ENCODE measurements around the gene TMC3.

Gene TMC3

DNA sequence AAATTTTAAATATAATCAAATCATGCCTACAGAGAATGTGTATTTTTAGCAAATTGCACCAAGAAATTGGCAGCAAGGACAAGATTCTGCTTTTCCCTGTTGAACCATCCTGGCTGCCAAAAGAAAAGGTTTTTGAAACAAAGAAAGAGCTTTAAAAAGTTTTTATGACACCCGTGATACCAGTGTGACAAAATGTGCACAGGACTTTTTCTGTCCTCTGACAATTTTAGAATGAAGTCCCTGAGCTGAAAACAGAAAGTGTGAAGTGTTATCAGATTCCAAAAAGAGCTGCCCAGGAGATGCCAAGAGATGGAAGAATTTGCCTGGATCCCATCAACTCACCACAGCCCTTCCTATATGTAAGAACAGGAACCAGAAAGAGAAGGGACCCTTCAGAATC is 33.2 kb upstream of the TMC3 start:
- Histone ChIP-seq H3K27ac (ENCODE audit: low read length) (no peak overlapping the region), H3K9me3 (ENCODE audit: insufficient read depth, low read depth, low read length) (no peaks in the 10 kb centered on the region), H3K9ac (ENCODE audit: low read depth, low read length) (no peak overlapping the region), H3K4me3 (ENCODE audit: low read length) (no peak overlapping the region), H3K27me3 (ENCODE audit: insufficient read depth, low read length) (no peaks in the 10 kb centered on the region), H3K36me3 (ENCODE audit: insufficient read depth, low read depth, low read length) (no peaks in the 10 kb centered on the region), H3K4me1 (ENCODE audit: insufficient read depth, low read length) (peaks cover 5% of the 10 kb centered on the region; the same call in 1 of the 2 replicates)

DNA sequence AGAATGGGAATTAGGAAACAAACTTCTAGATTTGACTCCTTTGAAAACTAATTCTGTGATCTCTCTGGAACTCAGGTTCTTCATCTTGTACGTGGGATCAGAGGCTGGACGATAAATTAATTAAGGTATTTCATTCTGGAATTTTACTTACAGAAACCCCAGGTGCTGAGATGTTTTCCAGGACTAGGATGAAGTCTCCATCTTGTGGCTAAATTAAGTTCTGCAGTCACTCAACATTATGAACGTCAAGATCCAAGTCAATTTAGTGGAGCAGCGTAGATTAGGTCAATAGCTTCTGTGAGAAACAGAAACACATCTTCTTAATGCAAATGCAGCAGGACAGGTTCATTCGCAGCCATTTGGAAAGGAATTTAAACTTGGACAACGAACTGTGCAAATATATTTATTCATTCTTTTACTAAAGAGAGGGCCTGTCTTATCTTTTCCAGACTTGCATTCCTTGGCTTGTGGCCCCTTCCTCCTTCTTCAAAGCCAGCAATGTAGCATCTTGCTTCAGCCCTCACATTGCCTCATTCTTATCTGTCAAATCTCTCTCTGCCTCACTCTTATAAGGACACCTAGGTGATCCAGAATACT is 26.7 kb upstream of the TMC3 start:
- H3K4me1 ChIP-seq (ENCODE audit: insufficient read depth, low read length), result no peaks in the 10 kb centered on the region
- no peaks in the 10 kb centered on the region for H3K36me3 ChIP-seq (ENCODE audit: insufficient read depth, low read depth, low read length)
- H3K9me3 ChIP-seq (ENCODE audit: insufficient read depth, low read depth, low read length), result no peaks in the 10 kb centered on the region
- no peak overlapping the region for H3K4me3 ChIP-seq (ENCODE audit: low read length)
- no peaks in the 10 kb centered on the region for H3K27me3 ChIP-seq (ENCODE audit: insufficient read depth, low read length)
- H3K27ac ChIP-seq (ENCODE audit: low read length), result no peak overlapping the region
- no peak overlapping the region for H3K9ac ChIP-seq (ENCODE audit: low read depth, low read length)

DNA sequence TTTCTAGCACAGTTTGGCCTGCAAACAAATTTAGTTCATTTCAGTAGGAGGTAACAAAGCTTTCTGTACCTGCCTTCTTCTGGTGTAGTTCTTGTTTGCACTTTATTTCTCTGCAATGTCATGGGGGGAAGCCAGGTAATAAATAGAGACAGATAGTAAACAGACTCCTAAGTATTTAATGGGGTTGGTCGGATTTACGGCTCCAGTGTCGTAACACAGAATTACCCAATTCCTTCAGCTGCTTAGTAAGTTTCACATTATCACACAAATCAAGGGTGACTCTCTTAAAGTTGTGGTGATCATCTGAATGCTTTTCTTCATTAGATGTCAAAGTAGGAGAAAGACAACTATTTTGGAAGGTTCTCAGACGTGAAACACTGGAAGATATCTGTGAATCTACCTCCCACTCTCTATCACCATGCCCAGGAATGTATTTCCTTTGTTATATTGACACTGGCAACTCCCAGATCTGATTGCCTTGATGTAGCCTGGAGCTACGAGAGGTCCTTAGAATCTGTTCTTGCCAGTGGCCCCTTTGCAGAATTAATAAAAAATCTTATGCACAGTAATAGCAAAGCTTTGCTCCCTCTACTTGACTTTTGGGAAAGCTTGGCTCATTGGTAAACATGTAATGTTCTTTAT is 25.0 kb upstream of the TMC3 start:
- no peak overlapping the region for H3K27ac ChIP-seq (ENCODE audit: low read length)
- no peaks in the 10 kb centered on the region for H3K27me3 ChIP-seq (ENCODE audit: insufficient read depth, low read length)
- H3K4me3 ChIP-seq (ENCODE audit: low read length), result no peak overlapping the region
- no peak overlapping the region for H3K9ac ChIP-seq (ENCODE audit: low read depth, low read length)
- H3K9me3 ChIP-seq (ENCODE audit: insufficient read depth, low read depth, low read length), result no peaks in the 10 kb centered on the region
- no peaks in the 10 kb centered on the region for H3K36me3 ChIP-seq (ENCODE audit: insufficient read depth, low read depth, low read length)
- H3K4me1 ChIP-seq (ENCODE audit: insufficient read depth, low read length), result no peaks in the 10 kb centered on the region

DNA sequence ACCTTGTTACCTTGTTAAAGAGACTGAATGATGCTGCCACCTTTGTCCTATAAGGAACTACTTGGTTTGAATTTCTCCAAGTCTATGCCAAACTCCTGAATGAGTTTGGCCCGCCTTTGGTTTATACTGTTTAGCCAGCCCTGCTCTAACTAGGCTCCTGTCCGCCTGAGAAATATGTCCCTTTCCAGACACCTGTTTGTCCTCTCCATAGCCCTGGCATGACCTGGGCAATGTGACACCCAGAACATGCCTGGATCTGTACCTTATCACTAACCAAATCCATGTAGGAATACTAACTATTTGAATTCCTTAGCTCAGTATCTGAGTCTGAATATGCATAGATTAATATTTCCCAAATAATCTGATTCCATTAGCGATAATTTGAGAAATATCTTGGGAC is 24.4 kb upstream of the TMC3 start:
- no peaks in the 10 kb centered on the region for H3K36me3 ChIP-seq (ENCODE audit: insufficient read depth, low read depth, low read length)
- H3K4me3 ChIP-seq (ENCODE audit: low read length), result no peak overlapping the region
- H3K9ac ChIP-seq (ENCODE audit: low read depth, low read length), result no peak overlapping the region
- H3K27me3 ChIP-seq (ENCODE audit: insufficient read depth, low read length), result no peaks in the 10 kb centered on the region
- no peaks in the 10 kb centered on the region for H3K4me1 ChIP-seq (ENCODE audit: insufficient read depth, low read length)
- H3K27ac ChIP-seq (ENCODE audit: low read length), result no peak overlapping the region
- H3K9me3 ChIP-seq (ENCODE audit: insufficient read depth, low read depth, low read length), result no peaks in the 10 kb centered on the region

DNA sequence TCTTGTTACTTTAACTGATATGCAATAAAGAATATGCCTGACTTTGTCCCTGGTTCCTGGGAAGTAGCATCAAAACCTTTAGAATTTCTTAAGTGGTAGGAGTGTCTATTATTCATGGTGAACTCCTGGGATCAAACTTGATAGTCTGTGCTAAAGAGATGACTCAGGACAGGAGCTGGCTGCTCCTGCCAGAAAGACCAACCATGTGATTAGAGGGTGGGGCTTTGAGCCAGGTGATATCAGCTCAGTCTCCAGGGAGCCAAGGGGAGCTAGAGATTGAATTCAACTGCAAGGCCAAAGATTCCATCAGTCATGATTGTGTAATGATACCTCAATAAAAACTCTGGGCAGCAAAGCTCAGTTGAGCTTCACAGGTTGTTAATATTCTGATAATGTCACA is 20.6 kb upstream of the TMC3 start:
- Histone ChIP-seq H3K36me3 (ENCODE audit: insufficient read depth, low read depth, low read length) (no peaks in the 10 kb centered on the region), H3K9ac (ENCODE audit: low read depth, low read length) (no peak overlapping the region), H3K9me3 (ENCODE audit: insufficient read depth, low read depth, low read length) (no peaks in the 10 kb centered on the region), H3K4me1 (ENCODE audit: insufficient read depth, low read length) (no peaks in the 10 kb centered on the region), H3K4me3 (ENCODE audit: low read length) (no peak overlapping the region), H3K27me3 (ENCODE audit: insufficient read depth, low read length) (no peaks in the 10 kb centered on the region), H3K27ac (ENCODE audit: low read length) (no peak overlapping the region)

DNA sequence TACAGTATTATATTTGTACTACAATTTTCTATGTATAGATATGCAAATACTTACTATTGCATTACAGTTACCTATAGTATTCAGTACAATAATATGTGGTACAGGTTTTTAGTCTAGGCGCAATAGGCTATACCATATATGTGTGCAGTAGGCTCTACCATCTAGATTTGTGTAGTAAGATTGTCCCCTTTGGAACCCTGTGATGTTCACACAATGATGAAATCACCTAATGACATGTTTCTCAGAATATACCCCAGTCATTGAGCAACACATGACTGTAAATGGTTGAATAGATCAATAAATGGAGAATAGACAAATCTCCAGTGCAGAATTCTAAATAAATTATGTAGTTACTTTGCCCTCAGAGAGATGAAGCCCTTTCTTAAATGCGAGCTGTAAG is 17.6 kb upstream of the TMC3 start:
- Histone ChIP-seq H3K9ac (ENCODE audit: low read depth, low read length) (no peak overlapping the region), H3K4me3 (ENCODE audit: low read length) (no peak overlapping the region), H3K27me3 (ENCODE audit: insufficient read depth, low read length) (no peaks in the 10 kb centered on the region)

DNA sequence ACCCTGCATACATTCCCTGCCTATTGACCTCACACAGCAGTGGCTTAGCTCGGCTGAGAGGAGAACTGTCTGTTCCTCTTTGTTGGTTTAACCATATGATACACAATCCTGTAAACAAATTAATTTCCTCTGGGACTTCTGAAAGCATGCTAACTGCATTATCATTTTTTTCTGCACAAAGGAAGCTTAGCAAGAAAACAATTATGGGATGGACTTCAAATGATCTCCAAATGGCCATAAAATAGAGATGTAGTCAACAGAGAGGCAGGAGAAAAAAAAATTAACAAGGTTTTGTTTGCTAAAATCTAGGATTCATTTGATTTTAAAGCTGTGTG is 14.4 kb upstream of the TMC3 start:
- no peaks in the 10 kb centered on the region for H3K4me1 ChIP-seq (ENCODE audit: insufficient read depth, low read length)
- no peaks in the 10 kb centered on the region for H3K9me3 ChIP-seq (ENCODE audit: insufficient read depth, low read depth, low read length)
- no peaks in the 10 kb centered on the region for H3K36me3 ChIP-seq (ENCODE audit: insufficient read depth, low read depth, low read length)
- no peak overlapping the region for H3K9ac ChIP-seq (ENCODE audit: low read depth, low read length)
- H3K27ac ChIP-seq (ENCODE audit: low read length), result no peak overlapping the region
- H3K27me3 ChIP-seq (ENCODE audit: insufficient read depth, low read length), result no peaks in the 10 kb centered on the region
- no peak overlapping the region for H3K4me3 ChIP-seq (ENCODE audit: low read length)

More for the DNA sequence above, 17.6 kb upstream of the TMC3 start:
- H3K27ac ChIP-seq (ENCODE audit: low read length), result no peak overlapping the region
- no peaks in the 10 kb centered on the region for H3K4me1 ChIP-seq (ENCODE audit: insufficient read depth, low read length)
- H3K36me3 ChIP-seq (ENCODE audit: insufficient read depth, low read depth, low read length), result no peaks in the 10 kb centered on the region
- no peaks in the 10 kb centered on the region for H3K9me3 ChIP-seq (ENCODE audit: insufficient read depth, low read depth, low read length)

DNA sequence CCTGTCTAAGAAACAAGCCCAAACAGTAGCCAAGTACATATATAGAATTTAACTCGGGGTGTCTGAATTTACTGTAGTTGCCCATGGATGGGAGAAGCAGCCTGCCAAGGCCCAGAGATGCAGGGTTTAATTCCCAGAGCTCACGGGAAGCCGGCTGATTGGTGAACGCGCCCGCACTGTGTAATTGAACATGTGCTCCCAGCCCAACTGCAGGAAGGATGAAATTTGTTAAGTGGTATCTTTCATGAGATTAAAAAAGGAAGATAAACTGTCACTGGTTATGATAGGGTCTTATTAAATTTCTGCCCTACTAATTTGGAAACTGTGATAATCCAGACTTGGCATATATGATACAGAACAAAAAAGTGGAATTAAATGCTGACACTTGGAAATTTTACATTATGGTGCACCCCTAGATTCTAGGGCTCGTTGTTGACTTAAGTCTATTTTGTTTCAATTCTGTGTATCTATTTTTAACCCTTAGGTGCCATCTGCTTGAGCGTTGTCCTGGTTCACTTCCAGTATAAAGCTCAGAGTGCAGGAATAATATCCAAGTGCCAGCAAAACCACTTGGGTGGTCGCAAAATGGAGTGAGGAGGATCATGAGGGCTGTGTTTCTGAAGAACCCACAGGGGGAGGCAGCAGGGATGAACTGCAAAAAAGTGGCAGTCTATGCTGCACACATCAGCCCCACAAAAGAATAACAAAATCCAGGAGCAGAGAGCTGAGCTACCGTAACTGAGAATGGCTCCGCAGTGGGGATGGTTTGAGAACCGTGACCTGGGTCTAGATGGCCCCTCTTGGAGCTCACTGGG is 13.8 kb upstream of the TMC3 start:
- Histone ChIP-seq H3K27me3 (ENCODE audit: insufficient read depth, low read length) (no peaks in the 10 kb centered on the region), H3K9ac (ENCODE audit: low read depth, low read length) (no peak overlapping the region), H3K27ac (ENCODE audit: low read length) (no peak overlapping the region)

DNA sequence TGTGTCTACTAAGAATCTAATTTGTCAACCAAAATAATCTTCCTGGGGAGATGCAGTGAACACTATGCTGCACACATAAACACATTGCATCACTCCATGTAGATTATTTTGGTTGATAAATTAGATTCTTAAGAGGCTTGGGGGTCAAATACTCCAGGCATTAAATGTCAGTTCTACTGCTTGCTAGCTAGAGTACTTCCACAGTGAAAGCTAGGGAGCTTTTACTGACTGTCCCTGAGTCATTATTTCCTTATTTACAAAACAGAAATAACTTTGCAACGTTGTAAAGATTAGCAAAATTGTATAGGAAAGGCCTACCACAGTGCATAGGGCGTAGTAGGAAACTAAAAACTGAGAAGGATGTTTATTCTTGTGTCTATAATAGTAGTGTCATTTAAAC is 12.9 kb upstream of the TMC3 start:
- Histone ChIP-seq H3K4me3 (ENCODE audit: low read length) (no peak overlapping the region), H3K36me3 (ENCODE audit: insufficient read depth, low read depth, low read length) (no peaks in the 10 kb centered on the region), H3K9ac (ENCODE audit: low read depth, low read length) (no peak overlapping the region), H3K4me1 (ENCODE audit: insufficient read depth, low read length) (no peaks in the 10 kb centered on the region; the same call in 1 of the 2 replicates), H3K9me3 (ENCODE audit: insufficient read depth, low read depth, low read length) (no peaks in the 10 kb centered on the region), H3K27ac (ENCODE audit: low read length) (no peak overlapping the region), H3K27me3 (ENCODE audit: insufficient read depth, low read length) (no peaks in the 10 kb centered on the region)

More for the DNA sequence above, 13.8 kb upstream of the TMC3 start:
- H3K4me3 ChIP-seq (ENCODE audit: low read length), result no peak overlapping the region
- H3K4me1 ChIP-seq (ENCODE audit: insufficient read depth, low read length), result no peaks in the 10 kb centered on the region
- H3K36me3 ChIP-seq (ENCODE audit: insufficient read depth, low read depth, low read length), result no peaks in the 10 kb centered on the region
- H3K9me3 ChIP-seq (ENCODE audit: insufficient read depth, low read depth, low read length), result no peaks in the 10 kb centered on the region

DNA sequence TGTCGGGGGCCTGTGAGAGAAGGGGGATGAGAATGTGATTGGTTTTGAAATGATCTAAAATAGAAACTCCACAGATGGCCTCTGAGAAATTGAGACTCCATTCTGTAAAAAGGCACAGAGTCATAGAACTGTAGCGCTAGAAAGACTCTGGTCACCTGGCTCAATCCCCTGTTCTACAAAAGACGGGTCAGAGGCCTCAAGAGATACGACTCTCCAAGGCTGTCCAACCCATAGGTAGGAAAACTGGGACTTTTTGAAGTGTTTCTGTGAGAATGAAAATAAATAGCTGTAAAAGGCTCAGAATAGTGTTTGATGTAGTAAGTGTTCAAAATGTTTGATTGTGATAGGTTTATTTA is 11.7 kb upstream of the TMC3 start:
- peaks cover 6% of the 10 kb centered on the region; the same call in 1 of the 2 replicates for H3K4me1 ChIP-seq (ENCODE audit: insufficient read depth, low read length)
- H3K36me3 ChIP-seq (ENCODE audit: insufficient read depth, low read depth, low read length), result no peaks in the 10 kb centered on the region
- no peaks in the 10 kb centered on the region for H3K9me3 ChIP-seq (ENCODE audit: insufficient read depth, low read depth, low read length)
- no peak overlapping the region for H3K27ac ChIP-seq (ENCODE audit: low read length)
- H3K9ac ChIP-seq (ENCODE audit: low read depth, low read length), result no peak overlapping the region
- H3K27me3 ChIP-seq (ENCODE audit: insufficient read depth, low read length), result no peaks in the 10 kb centered on the region
- H3K4me3 ChIP-seq (ENCODE audit: low read length), result no peak overlapping the region

DNA sequence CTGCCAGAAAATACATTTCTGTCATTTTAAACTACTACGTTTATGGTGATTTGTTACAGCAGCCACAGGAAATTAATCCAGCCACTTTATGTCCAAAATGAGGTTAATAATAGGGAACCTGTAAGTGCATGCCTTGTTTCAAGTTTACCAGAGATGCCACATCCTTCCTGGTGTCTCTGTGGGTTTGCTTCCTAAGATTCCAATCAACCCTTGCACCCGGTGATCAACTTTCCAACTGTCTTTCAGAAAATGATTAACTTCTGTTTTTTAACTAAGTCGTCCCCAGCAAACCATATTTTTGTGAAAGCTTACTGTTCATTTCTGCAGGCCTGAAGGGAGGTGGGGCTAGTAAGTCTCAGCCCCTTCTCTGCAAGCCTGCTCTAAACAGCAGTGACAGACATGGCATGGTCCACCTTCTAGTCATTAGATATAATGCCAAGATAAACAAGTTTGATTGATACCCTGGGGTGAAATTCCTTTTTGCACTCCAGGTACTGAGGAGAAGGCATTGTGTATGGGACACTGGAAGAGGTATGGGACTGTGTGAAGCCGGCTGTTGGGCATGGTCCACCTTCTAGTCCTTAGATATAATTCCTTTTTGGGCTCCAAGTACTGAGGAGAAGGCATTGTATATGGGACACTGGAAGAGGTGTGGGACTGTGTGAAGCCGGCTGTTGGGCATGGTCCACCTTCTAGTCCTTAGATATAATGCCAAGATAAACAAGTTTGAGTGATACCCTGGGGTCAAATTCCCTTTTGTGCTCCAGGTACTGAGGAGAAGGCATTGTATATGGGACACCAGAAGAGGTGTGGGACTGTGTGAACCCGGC is 11.1 kb upstream of the TMC3 start:
- Histone ChIP-seq H3K9me3 (ENCODE audit: insufficient read depth, low read depth, low read length) (no peaks in the 10 kb centered on the region), H3K36me3 (ENCODE audit: insufficient read depth, low read depth, low read length) (no peaks in the 10 kb centered on the region), H3K9ac (ENCODE audit: low read depth, low read length) (no peak overlapping the region), H3K27me3 (ENCODE audit: insufficient read depth, low read length) (no peaks in the 10 kb centered on the region), H3K27ac (ENCODE audit: low read length) (no peak overlapping the region), H3K4me1 (ENCODE audit: insufficient read depth, low read length) (peaks cover 6% of the 10 kb centered on the region; the same call in 1 of the 2 replicates), H3K4me3 (ENCODE audit: low read length) (no peak overlapping the region)
